ENCODE measurements around the gene SFI1. TPM values are rescaled to one million over a fixed set of nuclear protein-coding genes. Genes with fewer than 3 reads are reported as not detected.

SFI1 gene
- total RNA-seq, 2 experiments from 2014 or later, result 281 to 291 TPM

GRCh38 chr22:31615940-31616314 lies 119.6 kb downstream of the SFI1 start:
- CTCF ChIA-PET, result no interaction called here
- Histone ChIP-seq H3K9me3 (ENCODE audit: control insufficient read depth in 1 of 2, insufficient read depth in 1 of 2, low read length in 2 of 2) (no peaks in the 10 kb centered on the region), H3K4me3 (ENCODE audit: low read length) (no peak overlapping the region), H3K27me3 (ENCODE audit: control insufficient read depth in 1 of 2, insufficient read depth in 2 of 2, low read length in 2 of 2) (no peaks in the 10 kb centered on the region), H3K36me3 (ENCODE audit: insufficient read depth, low read length) (peaks cover 68% of the 10 kb centered on the region), H3K4me1 (ENCODE audit: insufficient read depth, low read length) (peaks cover 19% of the 10 kb centered on the region), H3K27ac (ENCODE audit: low read depth in 1 of 2, low read length in 2 of 2) (peak overlapping the region in 1 of 2 donors; percentile 53)
- no peaks in the 10 kb centered on the region for H3K9me3 Mint-ChIP-seq
- POLR2A ChIA-PET, result no interaction called here
- TF ChIP-seq CTCF (IDR thresholded peaks at IDR 0.05), result no peak
- DNase-seq (peak in 1 of 14 experiments; percentile 9), ATAC-seq (ENCODE audit: poor library complexity) (no peak)
- H3K36me3 Mint-ChIP-seq (ENCODE audit: low read depth), result peaks cover 81% of the 10 kb centered on the region
- no peak overlapping the region for H3K4me3 Mint-ChIP-seq
- H3K27me3 Mint-ChIP-seq, result no peaks in the 10 kb centered on the region
- H3K4me1 Mint-ChIP-seq (ENCODE audit: low read depth), result peaks cover 7% of the 10 kb centered on the region
- intact Hi-C loops (cut with DNase I, micrococcal nuclease), result loop anchor here in 1 of 2 experiments (2.0 kb wide), 1 partner anchor 17 kb away; no protein-coding TSS in a partner anchor
- H3K27ac Mint-ChIP-seq, result peak overlapping the region; percentile 56

- ATAC-seq (ENCODE audit: poor library complexity), result no peak
- no peak for TF ChIP-seq CTCF (IDR thresholded peaks at IDR 0.05)
These were observed 120.1 kb downstream of the SFI1 start for GRCh38 chr22:31616315-31616980.

GRCh38 chr22:31618057-31618456 lies 121.7 kb downstream of the SFI1 start:
- no peak overlapping the region for H3K4me3 Mint-ChIP-seq
- DNase-seq (no peak), ATAC-seq (ENCODE audit: poor library complexity) (no peak)
- H3K27ac ChIP-seq (ENCODE audit: low read depth in 1 of 2, low read length in 2 of 2), result no peak overlapping the region
- peaks cover 69% of the 10 kb centered on the region for H3K36me3 Mint-ChIP-seq (ENCODE audit: low read depth)
- no peak for TF ChIP-seq CTCF (IDR thresholded peaks at IDR 0.05)
- no peak overlapping the region for H3K4me3 ChIP-seq (ENCODE audit: low read length)
- POLR2A ChIA-PET, result interaction anchor here (2.0 kb wide), 1 partner anchor 13 kb away, joined by 7 read pairs; no protein-coding TSS in a partner anchor
- no peaks in the 10 kb centered on the region for H3K27me3 ChIP-seq (ENCODE audit: control insufficient read depth in 1 of 2, insufficient read depth in 2 of 2, low read length in 2 of 2)
- H3K4me1 ChIP-seq (ENCODE audit: insufficient read depth, low read length), result peaks cover 19% of the 10 kb centered on the region
- H3K27me3 Mint-ChIP-seq, result no peaks in the 10 kb centered on the region
- no peak overlapping the region for H3K27ac Mint-ChIP-seq
- peaks cover 69% of the 10 kb centered on the region for H3K36me3 ChIP-seq (ENCODE audit: insufficient read depth, low read length)
- no peaks in the 10 kb centered on the region for H3K9me3 Mint-ChIP-seq
- H3K4me1 Mint-ChIP-seq (ENCODE audit: low read depth), result peaks cover 7% of the 10 kb centered on the region
- intact Hi-C loops (cut with DNase I, micrococcal nuclease), result no loop called here
- CTCF ChIA-PET, result no interaction called here
- H3K9me3 ChIP-seq (ENCODE audit: control insufficient read depth in 1 of 2, insufficient read depth in 1 of 2, low read length in 2 of 2), result no peaks in the 10 kb centered on the region

More at GRCh38 chr22:31616315-31616980, 120.1 kb downstream of the SFI1 start:
- peak overlapping the region in 1 of 2 donors; percentile 53 for H3K27ac ChIP-seq (ENCODE audit: low read depth in 1 of 2, low read length in 2 of 2)
- no peaks in the 10 kb centered on the region for H3K9me3 ChIP-seq (ENCODE audit: control insufficient read depth in 1 of 2, insufficient read depth in 1 of 2, low read length in 2 of 2)
- Mint-ChIP-seq H3K36me3 (ENCODE audit: low read depth) (peaks cover 78% of the 10 kb centered on the region), H3K4me1 (ENCODE audit: low read depth) (peaks cover 7% of the 10 kb centered on the region), H3K27me3 (no peaks in the 10 kb centered on the region), H3K27ac (peak overlapping the region; percentile 56), H3K4me3 (no peak overlapping the region), H3K9me3 (no peaks in the 10 kb centered on the region)
- H3K36me3 ChIP-seq (ENCODE audit: insufficient read depth, low read length), result peaks cover 67% of the 10 kb centered on the region
- DNase-seq, result peak in 2 of 14 experiments; percentile 41 to 56
- no peaks in the 10 kb centered on the region for H3K27me3 ChIP-seq (ENCODE audit: control insufficient read depth in 1 of 2, insufficient read depth in 2 of 2, low read length in 2 of 2)
- H3K4me1 ChIP-seq (ENCODE audit: insufficient read depth, low read length), result peaks cover 19% of the 10 kb centered on the region
- H3K4me3 ChIP-seq (ENCODE audit: low read length), result no peak overlapping the region
- POLR2A ChIA-PET, result interaction anchor here (2.0 kb wide), 1 partner anchor 14 kb away, joined by 7 read pairs; no protein-coding TSS in a partner anchor
- intact Hi-C loops (cut with DNase I, micrococcal nuclease), result loop anchor here in 1 of 2 experiments (2.0 kb wide), 1 partner anchor 16 kb away; no protein-coding TSS in a partner anchor
- CTCF ChIA-PET, result no interaction called here

All from CD4-positive, alpha-beta T cell (primary cell).